Osteoblast (primary cell): ENCODE results near the gene MELK. TPM values are rescaled to one million over a fixed set of nuclear protein-coding genes. Genes with fewer than 3 reads are reported as not detected.
"Not testable (repeated sequence)": the region's sequence is repeated elsewhere in the genome, so short reads cannot be mapped to it uniquely, and the experiment has no call there.

Source experiments
- DNase-seq: peaks from one replicate; pipeline ENCODE4 v3.0.0; 2011; ENCODE audit warnings: low spot score, mixed read lengths; ENCODE audit not compliant: insufficient read length; ENCODE audit errors: missing footprints
- H2AFZ ChIP-seq: 2 replicates; pipeline ENCODE4 v1.6.0; 2011; ENCODE audit warnings: mild to moderate bottlenecking, low read length
- H3K27ac ChIP-seq: 2 replicates; pipeline ENCODE4 v1.5.1; 2011; ENCODE audit warnings: mild to moderate bottlenecking, low read depth, low read length, moderate library complexity
- H3K27me3 ChIP-seq: 2 replicates; pipeline ENCODE4 v1.6.0; 2012; ENCODE audit warnings: mild to moderate bottlenecking, control low read depth, inconsistent platforms, low read length, moderate library complexity; ENCODE audit not compliant: insufficient read depth
- H3K36me3 ChIP-seq: 2 replicates; pipeline ENCODE4 v1.5.1; 2011; ENCODE audit warnings: mild to moderate bottlenecking, low read length, control low read depth, moderate library complexity; ENCODE audit not compliant: insufficient read depth
- H3K4me1 ChIP-seq: 2 replicates; pipeline ENCODE4 v1.5.1; 2011; ENCODE audit warnings: mild to moderate bottlenecking, low read length, control low read depth, moderate library complexity; ENCODE audit not compliant: insufficient read depth
- H3K4me2 ChIP-seq: 2 replicates; pipeline ENCODE4 v1.6.0; 2011; ENCODE audit warnings: mild to moderate bottlenecking, low read length; ENCODE audit not compliant: insufficient read depth
- H3K4me3 ChIP-seq: fragments of 200-600 bp; sonication (generic); 3 replicates; pipeline ENCODE4 v1.5.1; 2012; ENCODE audit warnings: mild to moderate bottlenecking, low read length, inconsistent platforms; ENCODE audit not compliant: insufficient read depth
- H3K79me2 ChIP-seq: 2 replicates; pipeline ENCODE4 v1.6.0; 2012; ENCODE audit warnings: mild to moderate bottlenecking, low read length, control low read depth, inconsistent platforms; ENCODE audit not compliant: insufficient read depth
- H3K9me3 ChIP-seq: 2 replicates; pipeline ENCODE4 v1.5.1; 2011; ENCODE audit warnings: low read depth, low read length, control low read depth
- H4K20me1 ChIP-seq: 2 replicates; pipeline ENCODE4 v1.6.0; 2012; ENCODE audit warnings: mild to moderate bottlenecking, low read length, control low read depth; ENCODE audit not compliant: insufficient read depth
- total RNA-seq: library from RNA; depleted of rRNA; stranded (reverse); fragments of >200 nt; gene quantifications from 2 replicates; pipeline ENCODE4 v1.2.3, GENCODE V29; 2012
- TF ChIP-seq, protein P1 (sequence below): IDR thresholded peaks from 2 replicates; pipeline ENCODE4 v1.5.1; 2011; ENCODE audit warnings: mild to moderate bottlenecking, low read depth, low read length, moderate library complexity; ENCODE audit errors: extremely low read depth

MELK gene
- total RNA-seq, 1 donor = 8.3 TPM

DNA sequence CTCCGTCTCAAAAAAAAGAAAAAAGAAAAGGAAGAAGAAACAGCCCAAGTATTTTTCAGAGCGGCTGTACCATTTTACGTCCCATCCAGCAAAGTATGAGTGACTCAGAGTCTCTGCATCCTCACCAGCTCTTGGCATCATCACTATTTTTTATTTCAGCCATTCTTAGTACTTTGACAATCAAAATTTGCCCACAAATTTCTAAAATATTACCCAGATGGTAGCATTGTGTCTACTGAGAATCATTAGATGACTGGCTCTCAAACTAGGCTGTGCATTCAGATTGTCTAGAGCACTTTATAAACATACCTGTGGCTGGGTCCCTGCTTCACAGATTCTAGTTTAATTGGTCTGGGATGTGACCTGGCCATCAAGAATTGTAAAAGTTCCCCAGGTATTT, 21.6 kb upstream of the MELK start:
- H3K36me3 ChIP-seq = no peaks in the 10 kb centered on the region
- no peaks in the 10 kb centered on the region for H3K27me3 ChIP-seq
- H3K4me1 ChIP-seq = peaks cover 6% of the 10 kb centered on the region
- no peaks in the 10 kb centered on the region for H3K9me3 ChIP-seq
- no peaks in the 10 kb centered on the region for H3K79me2 ChIP-seq
- no peaks in the 10 kb centered on the region for H4K20me1 ChIP-seq
- TF ChIP-seq, protein P1, sequence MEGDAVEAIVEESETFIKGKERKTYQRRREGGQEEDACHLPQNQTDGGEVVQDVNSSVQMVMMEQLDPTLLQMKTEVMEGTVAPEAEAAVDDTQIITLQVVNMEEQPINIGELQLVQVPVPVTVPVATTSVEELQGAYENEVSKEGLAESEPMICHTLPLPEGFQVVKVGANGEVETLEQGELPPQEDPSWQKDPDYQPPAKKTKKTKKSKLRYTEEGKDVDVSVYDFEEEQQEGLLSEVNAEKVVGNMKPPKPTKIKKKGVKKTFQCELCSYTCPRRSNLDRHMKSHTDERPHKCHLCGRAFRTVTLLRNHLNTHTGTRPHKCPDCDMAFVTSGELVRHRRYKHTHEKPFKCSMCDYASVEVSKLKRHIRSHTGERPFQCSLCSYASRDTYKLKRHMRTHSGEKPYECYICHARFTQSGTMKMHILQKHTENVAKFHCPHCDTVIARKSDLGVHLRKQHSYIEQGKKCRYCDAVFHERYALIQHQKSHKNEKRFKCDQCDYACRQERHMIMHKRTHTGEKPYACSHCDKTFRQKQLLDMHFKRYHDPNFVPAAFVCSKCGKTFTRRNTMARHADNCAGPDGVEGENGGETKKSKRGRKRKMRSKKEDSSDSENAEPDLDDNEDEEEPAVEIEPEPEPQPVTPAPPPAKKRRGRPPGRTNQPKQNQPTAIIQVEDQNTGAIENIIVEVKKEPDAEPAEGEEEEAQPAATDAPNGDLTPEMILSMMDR = no peak
- no peak overlapping the region for H3K4me2 ChIP-seq
- H3K27ac ChIP-seq = no peak overlapping the region
- H3K4me3 ChIP-seq = no peak overlapping the region
- peak; percentile 78 for DNase-seq
- no peak overlapping the region for H2AFZ ChIP-seq

DNA sequence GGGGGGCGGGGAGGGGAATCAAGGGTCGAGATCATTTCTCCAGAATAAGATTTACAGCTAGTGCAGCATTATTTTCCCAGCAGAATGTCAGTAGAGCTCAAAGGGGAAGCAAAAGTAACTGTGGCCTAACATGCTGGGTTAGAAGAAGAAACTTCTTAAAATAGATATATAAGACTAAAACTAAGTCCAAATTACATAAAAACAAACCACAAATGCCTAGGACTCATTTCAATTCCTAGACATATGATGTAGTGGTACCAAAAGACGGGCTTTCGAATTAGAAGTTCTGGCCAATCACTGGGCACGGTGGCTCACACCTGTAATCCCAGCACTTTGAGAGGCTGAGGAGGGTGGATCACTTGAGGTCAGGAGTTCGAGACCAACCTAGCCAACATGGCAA, 20.8 kb upstream of the MELK start:
- H3K27me3 ChIP-seq = no peaks in the 10 kb centered on the region
- H3K27ac ChIP-seq = no peak overlapping the region

DNA sequence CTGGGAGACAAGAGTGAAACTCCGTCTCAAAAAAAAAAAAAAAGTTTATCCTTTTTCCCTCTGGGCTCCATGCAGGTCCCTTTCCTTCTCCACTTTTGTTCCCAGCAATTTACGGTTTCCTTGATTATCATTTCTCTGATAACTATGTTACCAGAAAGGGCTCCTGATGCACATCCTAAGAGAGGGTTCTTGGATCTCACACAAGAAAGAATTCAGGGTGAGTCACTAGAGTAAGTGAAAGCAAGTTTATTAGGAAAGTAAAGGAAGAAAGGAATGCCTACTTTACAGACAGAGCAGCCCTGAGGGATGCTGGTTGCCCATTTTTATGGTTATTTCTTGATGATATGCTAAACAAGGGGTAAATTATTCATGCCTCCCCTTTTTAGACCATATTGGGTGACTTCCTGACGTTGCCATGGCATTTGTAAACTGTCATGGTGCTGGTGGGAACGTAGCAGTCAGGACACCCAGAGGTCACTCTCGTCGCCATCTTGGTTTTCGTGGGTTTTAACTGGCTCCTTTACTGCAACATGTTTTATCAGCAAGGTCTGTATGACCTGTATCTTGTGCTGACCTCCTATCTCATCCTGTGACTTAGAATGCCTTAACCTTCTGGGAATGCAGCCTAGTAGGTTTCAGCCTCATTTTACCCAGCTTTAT, 13.5 kb upstream of the MELK start:
- TF ChIP-seq, protein P1 = no peak
- no peaks in the 10 kb centered on the region for H3K9me3 ChIP-seq
- H3K4me1 ChIP-seq = peaks cover 16% of the 10 kb centered on the region
- H3K4me2 ChIP-seq = peak overlapping the region; percentile 49
- H3K27ac ChIP-seq = no peak overlapping the region
- H3K36me3 ChIP-seq = no peaks in the 10 kb centered on the region
- H3K79me2 ChIP-seq = no peaks in the 10 kb centered on the region
- no peaks in the 10 kb centered on the region for H3K27me3 ChIP-seq
- H3K4me3 ChIP-seq = no peak overlapping the region
- H2AFZ ChIP-seq = peak overlapping the region; percentile 45
- no peaks in the 10 kb centered on the region for H4K20me1 ChIP-seq
- DNase-seq = no peak

More for the DNA sequence above, 20.8 kb upstream of the MELK start:
- H3K9me3 ChIP-seq = no peaks in the 10 kb centered on the region
- H3K4me1 ChIP-seq = peaks cover 6% of the 10 kb centered on the region
- no peaks in the 10 kb centered on the region for H3K36me3 ChIP-seq
- H3K4me3 ChIP-seq = no peak overlapping the region
- TF ChIP-seq, protein P1 = no peak
- H3K79me2 ChIP-seq = no peaks in the 10 kb centered on the region
- no peak overlapping the region for H3K4me2 ChIP-seq
- H2AFZ ChIP-seq = no peak overlapping the region
- no peaks in the 10 kb centered on the region for H4K20me1 ChIP-seq
- no peak for DNase-seq

DNA sequence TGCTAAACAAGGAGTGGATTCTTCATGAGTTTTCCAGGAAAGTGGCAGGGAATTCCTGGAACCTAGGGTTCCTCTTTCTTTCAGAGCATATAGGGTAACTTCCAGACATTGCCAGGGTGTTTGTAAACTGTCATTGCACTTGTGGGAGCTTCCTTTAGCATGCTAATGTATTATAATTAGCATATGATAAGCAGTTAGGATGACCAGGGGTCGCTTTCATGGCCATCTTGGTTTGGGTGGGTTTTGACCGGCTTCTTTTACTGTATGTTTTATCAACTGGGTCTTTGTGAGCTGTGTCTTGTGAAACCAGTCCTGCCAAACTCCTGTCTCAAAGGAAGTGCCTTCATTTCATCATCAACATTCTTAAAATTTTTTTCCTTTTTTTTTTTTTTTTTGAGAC, 11.9 kb upstream of the MELK start:
- Histone ChIP-seq H3K27ac (no peak overlapping the region), H3K27me3 (no peaks in the 10 kb centered on the region), H3K4me2 (peak overlapping the region; percentile 58), H4K20me1 (no peaks in the 10 kb centered on the region), H2AFZ (peak overlapping the region; percentile 58), H3K9me3 (no peaks in the 10 kb centered on the region), H3K79me2 (no peaks in the 10 kb centered on the region), H3K36me3 (no peaks in the 10 kb centered on the region), H3K4me3 (no peak overlapping the region), H3K4me1 (peaks cover 16% of the 10 kb centered on the region)
- DNase-seq = no peak
- TF ChIP-seq, protein P1 = no peak

DNA sequence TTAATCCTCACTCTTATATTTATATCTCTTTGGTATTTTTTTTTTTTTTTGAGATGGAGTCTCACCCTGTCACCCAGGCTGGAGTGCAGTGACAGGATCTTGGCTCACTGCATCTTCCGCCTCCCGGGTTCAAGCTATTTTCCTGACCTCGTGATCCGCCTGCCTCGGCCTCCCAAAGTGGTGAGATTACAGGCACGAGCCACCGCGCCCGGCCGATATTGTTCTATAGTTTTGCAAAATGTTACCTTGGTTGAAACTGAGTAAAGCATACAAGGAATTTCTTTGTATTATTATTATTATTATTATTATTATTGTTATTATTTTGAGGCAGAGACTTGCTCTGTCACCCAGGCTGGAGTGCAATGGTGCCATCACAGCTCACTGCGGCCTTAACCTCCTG, 9.9 kb upstream of the MELK start:
- H3K27ac ChIP-seq, H3K4me3 ChIP-seq, H3K36me3 ChIP-seq, DNase-seq, H4K20me1 ChIP-seq, H2AFZ ChIP-seq, H3K27me3 ChIP-seq, H3K79me2 ChIP-seq, H3K9me3 ChIP-seq, H3K4me2 ChIP-seq: not testable (repeated sequence)
- peaks cover 30% of the 10 kb centered on the region for H3K4me1 ChIP-seq
